ENCODE results near the gene ATP6V1D.

ATP6V1D gene

DNA sequence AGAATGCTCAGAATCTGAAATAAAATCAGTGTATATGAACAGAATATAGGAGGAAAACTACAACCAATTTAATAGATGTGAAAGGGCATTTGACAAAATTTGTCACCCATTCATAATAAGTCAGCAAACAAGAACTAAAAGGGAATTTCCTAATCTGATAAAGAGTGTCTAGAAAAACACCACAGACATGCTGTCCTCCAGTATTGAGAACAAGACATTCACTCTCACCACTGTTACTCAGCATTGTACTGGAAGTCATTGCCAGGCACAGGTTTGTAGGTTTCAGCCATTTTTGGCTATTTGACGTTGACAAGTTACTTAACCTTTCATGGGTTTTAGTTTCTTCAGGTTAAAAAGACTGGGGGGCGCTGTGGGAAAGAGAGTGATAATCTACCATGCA is 13.7 kb upstream of the ATP6V1D start:
- Histone ChIP-seq H3K79me2 (ENCODE audit: insufficient read depth, low read length) (peaks cover 4% of the 10 kb centered on the region; the same call in 1 of the 2 replicates), H3K9me3 (ENCODE audit: low read length) (no peaks in the 10 kb centered on the region), H3K27ac (ENCODE audit: low read depth, low read length, poor library complexity, severe bottlenecking) (no peak overlapping the region), H3K36me3 (ENCODE audit: insufficient read depth, low read length) (peaks cover 94% of the 10 kb centered on the region), H4K20me1 (ENCODE audit: insufficient read depth, low read length) (no peaks in the 10 kb centered on the region), H3K9me2 (ENCODE audit: low read depth, low read length) (no peaks in the 10 kb centered on the region), H3K4me1 (ENCODE audit: insufficient read depth, low read length, severe bottlenecking) (no peaks in the 10 kb centered on the region), H3K4me3 (ENCODE audit: low read depth, low read length, poor library complexity, severe bottlenecking) (no peak overlapping the region), H3K4me2 (ENCODE audit: low read length) (no peak overlapping the region), H2AFZ (ENCODE audit: low read length) (no peak overlapping the region), H3K27me3 (ENCODE audit: insufficient read depth, low read length) (no peaks in the 10 kb centered on the region), H3K9ac (ENCODE audit: low read length) (no peak overlapping the region), H3F3A (ENCODE audit: insufficient read depth, low read length) (no peaks in the 10 kb centered on the region)
- TF ChIP-seq EZH2 (IDR thresholded peaks at IDR 0.05; ENCODE audit: borderline replicate concordance, low read length) = no peak
- no peak for TF ChIP-seq CTCF (IDR thresholded peaks at IDR 0.05; ENCODE audit: low read length)

DNA sequence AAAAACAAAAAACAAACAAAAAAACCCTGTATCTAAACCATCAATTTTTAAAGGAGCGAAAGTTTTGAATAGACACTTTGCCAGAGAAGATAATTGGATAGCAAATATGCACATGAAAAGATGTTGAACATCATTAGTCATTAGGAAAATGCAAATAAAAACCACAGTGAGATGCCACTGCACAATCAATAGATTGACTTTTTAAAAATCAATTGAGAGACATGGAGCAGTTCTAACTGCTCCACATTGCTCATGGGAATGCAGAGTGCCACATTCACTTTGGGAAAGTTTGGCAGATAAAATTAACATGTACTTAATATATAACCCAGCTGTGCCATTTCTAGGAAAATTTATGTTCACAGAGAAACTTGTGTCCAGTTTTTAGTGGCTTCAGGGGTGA is 13.2 kb upstream of the ATP6V1D start:
- H4K20me1 ChIP-seq (ENCODE audit: insufficient read depth, low read length) = no peaks in the 10 kb centered on the region
- no peaks in the 10 kb centered on the region for H3K9me3 ChIP-seq (ENCODE audit: low read length)
- TF ChIP-seq CTCF (IDR thresholded peaks at IDR 0.05; ENCODE audit: low read length) = no peak
- TF ChIP-seq EZH2 (IDR thresholded peaks at IDR 0.05; ENCODE audit: borderline replicate concordance, low read length) = no peak
- H3K4me2 ChIP-seq (ENCODE audit: low read length) = no peak overlapping the region
- H3K4me3 ChIP-seq (ENCODE audit: low read depth, low read length, poor library complexity, severe bottlenecking) = no peak overlapping the region
- H3K79me2 ChIP-seq (ENCODE audit: insufficient read depth, low read length) = peaks cover 4% of the 10 kb centered on the region; the same call in 1 of the 2 replicates
- H3F3A ChIP-seq (ENCODE audit: insufficient read depth, low read length) = no peaks in the 10 kb centered on the region
- no peaks in the 10 kb centered on the region for H3K4me1 ChIP-seq (ENCODE audit: insufficient read depth, low read length, severe bottlenecking)
- H3K27ac ChIP-seq (ENCODE audit: low read depth, low read length, poor library complexity, severe bottlenecking) = no peak overlapping the region
- H3K36me3 ChIP-seq (ENCODE audit: insufficient read depth, low read length) = peaks cover 93% of the 10 kb centered on the region
- H3K9ac ChIP-seq (ENCODE audit: low read length) = no peak overlapping the region
- H3K9me2 ChIP-seq (ENCODE audit: low read depth, low read length) = no peaks in the 10 kb centered on the region
- no peak overlapping the region for H2AFZ ChIP-seq (ENCODE audit: low read length)
- no peaks in the 10 kb centered on the region for H3K27me3 ChIP-seq (ENCODE audit: insufficient read depth, low read length)

DNA sequence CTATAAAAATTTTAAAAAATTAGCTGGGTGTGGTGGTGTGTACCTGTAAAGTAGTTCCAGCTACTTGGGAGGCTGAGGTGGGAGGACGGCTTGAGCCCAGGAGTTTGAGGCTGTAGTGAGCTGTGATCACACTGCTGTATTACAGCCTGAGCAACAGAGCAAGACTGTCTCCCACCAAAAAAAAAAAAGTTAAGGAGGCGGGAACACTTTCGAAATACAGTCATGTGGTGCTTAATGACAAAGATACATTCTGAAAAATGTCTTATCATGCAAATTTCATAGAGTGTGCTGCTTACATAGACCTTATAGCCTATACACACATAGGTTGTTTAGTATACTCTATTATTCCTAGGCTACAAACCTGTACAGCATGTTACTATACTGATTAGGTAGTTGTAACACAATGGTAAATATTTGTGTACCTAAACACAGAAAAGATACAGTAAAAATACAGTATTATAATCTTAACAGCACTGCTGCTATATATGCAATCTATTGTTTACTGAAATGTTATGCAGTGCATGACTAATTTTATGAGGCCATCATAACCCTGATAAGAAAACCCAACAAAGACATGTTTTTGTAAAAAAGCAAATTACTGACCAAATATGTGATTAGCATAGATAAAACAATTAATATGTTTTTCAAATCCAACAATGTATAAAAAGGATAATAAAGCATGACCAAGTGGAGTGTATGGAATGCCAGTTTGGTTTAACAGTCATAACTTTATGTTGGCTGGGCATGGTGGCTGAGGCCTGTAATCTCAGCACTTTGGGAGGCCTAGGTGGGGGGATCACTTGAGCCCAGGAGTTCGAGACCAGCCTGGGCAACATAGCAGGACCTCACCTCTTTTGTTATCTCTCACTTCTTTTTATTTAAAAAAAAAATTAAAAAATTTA is 11.9 kb upstream of the ATP6V1D start:
- Histone ChIP-seq H2AFZ (ENCODE audit: low read length) (no peak overlapping the region), H3K36me3 (ENCODE audit: insufficient read depth, low read length) (peaks cover 93% of the 10 kb centered on the region), H3K4me3 (ENCODE audit: low read depth, low read length, poor library complexity, severe bottlenecking) (no peak overlapping the region), H3K27me3 (ENCODE audit: insufficient read depth, low read length) (no peaks in the 10 kb centered on the region), H3K9ac (ENCODE audit: low read length) (no peak overlapping the region), H3F3A (ENCODE audit: insufficient read depth, low read length) (no peaks in the 10 kb centered on the region), H3K4me2 (ENCODE audit: low read length) (no peak overlapping the region), H3K27ac (ENCODE audit: low read depth, low read length, poor library complexity, severe bottlenecking) (no peak overlapping the region), H3K79me2 (ENCODE audit: insufficient read depth, low read length) (peaks cover 4% of the 10 kb centered on the region; the same call in 1 of the 2 replicates), H3K9me3 (ENCODE audit: low read length) (no peaks in the 10 kb centered on the region), H4K20me1 (ENCODE audit: insufficient read depth, low read length) (no peaks in the 10 kb centered on the region), H3K4me1 (ENCODE audit: insufficient read depth, low read length, severe bottlenecking) (no peaks in the 10 kb centered on the region), H3K9me2 (ENCODE audit: low read depth, low read length) (no peaks in the 10 kb centered on the region)
- TF ChIP-seq CTCF (IDR thresholded peaks at IDR 0.05; ENCODE audit: low read length) = no peak
- TF ChIP-seq EZH2 (IDR thresholded peaks at IDR 0.05; ENCODE audit: borderline replicate concordance, low read length) = no peak

Measured in OCI-LY1 (cell line).